Heart right ventricle (tissue), 16 donors: ENCODE measurements around the gene SLC8B1. TPM values are rescaled to one million over a fixed set of nuclear protein-coding genes. Genes with fewer than 3 reads are reported as not detected.
A peak's percentile ranks its signal among the peaks of the same experiment; 100 is the strongest.

Experiments
- ATAC-seq, 8 donors: fragments of 200-7000 bp; cut with Tn5 transposase; one replicate each; pipeline ENCODE4 v1.9.1; 2020; ENCODE audit warnings: mild to moderate bottlenecking in 8 of 8, moderate library complexity in 8 of 8, moderate number of reproducible peaks in 1 of 8
- DNase-seq, 2 donors: peaks; one replicate each; pipeline ENCODE4 v3.0.0-alpha.2; 2020
- H3K27ac ChIP-seq, 10 donors: fragments of 200-600 bp; sonication (generic) in 2 of 10; one replicate each; pipeline versions ENCODE4 v1.5.0 to v1.8.0; 2020 to 2022; ENCODE audit warnings: mild to moderate bottlenecking in 3 of 10
- H3K27me3 ChIP-seq, 7 donors: fragments of 200-600 bp; one replicate each; pipeline ENCODE4 v1.8.0; 2021 to 2022; ENCODE audit warnings: mild to moderate bottlenecking in 2 of 7
- H3K36me3 ChIP-seq, 9 donors: fragments of 200-600 bp; sonication (generic) in 1 of 9; one replicate each; pipeline versions ENCODE4 v1.5.0 to v1.8.0; 2020 to 2022; ENCODE audit warnings: mild to moderate bottlenecking in 2 of 9
- H3K4me1 ChIP-seq, 9 donors: fragments of 200-600 bp; sonication (generic) in 1 of 9; one replicate each; pipeline versions ENCODE4 v1.5.0 to v1.8.0; 2020 to 2022; ENCODE audit warnings: mild to moderate bottlenecking in 4 of 9
- H3K4me3 ChIP-seq, 10 donors: fragments of 200-600 bp; sonication (generic) in 2 of 10; one replicate each; pipeline versions ENCODE4 v1.5.0 to v1.8.0; 2020 to 2022; ENCODE audit warnings: mild to moderate bottlenecking in 7 of 10, moderate library complexity in 2 of 10
- H3K9me3 ChIP-seq, 11 donors: fragments of 200-600 bp in 10 of 11; sonication (generic) in 2 of 11; one replicate each; pipeline versions ENCODE4 v1.5.0 to v1.8.0; 2013 to 2022; ENCODE audit warnings: mild to moderate bottlenecking in 2 of 11, control low read depth in 1 of 11, moderate library complexity in 1 of 11
- WGBS, 2 donors: extraction: QIAGEN DNeasy Blood & Tissue Kit; methylation state at CpG; one replicate each; pipeline ENCODE4 v1.1.7; 2013; ENCODE audit warnings: inconsistent platforms in 1 of 2; 5-methylcytosine and 5-hydroxymethylcytosine counted together
- intact Hi-C, 10 donors: fragments of 100-400 bp; cut with DNase I; formaldehyde crosslinking; loops; one replicate each; pipeline versions ENCODE4 v1.11.1 to v1.14.2; 2022
- polyA plus RNA-seq, 2 donors: library from polyadenylated mRNA; stranded (reverse); fragments of 200-250 nt; gene quantifications; one replicate each; pipeline ENCODE4 v1.2.3, GENCODE V29; 2013
- total RNA-seq, 10 donors: library from RNA; stranded (reverse); fragmentation: NEBNext Ultra II Directional in 3 of 10; extraction: Animal tissue kit (Norgen Biotek cat#: 25700) in 3 of 10; gene quantifications; one replicate each; pipeline versions ENCODE4 v1.2.1 to v1.2.4, GENCODE V29; 2021 to 2023
- TF ChIP-seq, protein P1 (sequence below), 9 donors: fragments of 200-600 bp; sonication (generic) in 2 of 9; IDR thresholded peaks; one replicate each; pipeline versions ENCODE4 v1.5.0 to v1.8.0; 2021 to 2022; ENCODE audit warnings: antibody characterized with exemption in 9 of 9, mild to moderate bottlenecking in 5 of 9, moderate library complexity in 1 of 9
- donor health status: Arrhythmogenic right ventricular cardiomyopathy.
- donor health status: ischemic (EF 13 %, LVEDD 7.1; RV severe dilation, severe dysfunction).
- donor health status: healthy with polysubstance abuse.
- donor health status: DM: no; HTN: yes; CAD: no.
- donor health status: DM: no; HTN: no; CAD: no.
- donor health status: ischemic (EF 25% LVEDD 6.9; RV normal size, moderate dysfunction).
- donor health status: ischemic (EF 25% LVEDD 5.7; RV mildly dilated, moderate dysfunction).
- donor health status: healthy.
- donor health status: DM: yes; HTN: yes; CAD: no.
- donor health status: Ischemic cardiomyopathy.
- donor health status: ischemic (EF 35%, LVEDD 5.7; RV mildly dilated, moderate dysfunction).
- donor health status: nonischemic (EF 11% LVEDD 7.7; RV severe dilation, severe dysfunction).
- donor health status: DM: yes; HTN: yes; CAD: no.
- donor health status: PGD.
- donor health status: ischemic (EF 29% LVEDD 5.4; RV normal size, mild dysfunction).
- donor health status: nonischemic (EF 23%, LVEDD 6.1; RV moderate dilation, normal function).

SLC8B1 gene
- total and polyA plus RNA-seq, 12 donors, result 7.2 to 16.9 (median 11.9) TPM

GRCh38 chr12:113260636-113261300, 74.1 kb downstream of the SLC8B1 start:
- Histone ChIP-seq H3K27me3 (no peaks in the 10 kb centered on the region), H3K4me1 (peaks cover 15 to 54% (median 49%) of the 10 kb centered on the region in 9 donors), H3K9me3 (no peaks in the 10 kb centered on the region), H3K27ac (peak overlapping the region; percentile 39 to 89 (median 80)), H3K36me3 (peaks cover 0 to 55% (median 6%) of the 10 kb centered on the region in 9 donors), H3K4me3 (no peak overlapping the region)
- TF ChIP-seq, protein P1, sequence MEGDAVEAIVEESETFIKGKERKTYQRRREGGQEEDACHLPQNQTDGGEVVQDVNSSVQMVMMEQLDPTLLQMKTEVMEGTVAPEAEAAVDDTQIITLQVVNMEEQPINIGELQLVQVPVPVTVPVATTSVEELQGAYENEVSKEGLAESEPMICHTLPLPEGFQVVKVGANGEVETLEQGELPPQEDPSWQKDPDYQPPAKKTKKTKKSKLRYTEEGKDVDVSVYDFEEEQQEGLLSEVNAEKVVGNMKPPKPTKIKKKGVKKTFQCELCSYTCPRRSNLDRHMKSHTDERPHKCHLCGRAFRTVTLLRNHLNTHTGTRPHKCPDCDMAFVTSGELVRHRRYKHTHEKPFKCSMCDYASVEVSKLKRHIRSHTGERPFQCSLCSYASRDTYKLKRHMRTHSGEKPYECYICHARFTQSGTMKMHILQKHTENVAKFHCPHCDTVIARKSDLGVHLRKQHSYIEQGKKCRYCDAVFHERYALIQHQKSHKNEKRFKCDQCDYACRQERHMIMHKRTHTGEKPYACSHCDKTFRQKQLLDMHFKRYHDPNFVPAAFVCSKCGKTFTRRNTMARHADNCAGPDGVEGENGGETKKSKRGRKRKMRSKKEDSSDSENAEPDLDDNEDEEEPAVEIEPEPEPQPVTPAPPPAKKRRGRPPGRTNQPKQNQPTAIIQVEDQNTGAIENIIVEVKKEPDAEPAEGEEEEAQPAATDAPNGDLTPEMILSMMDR (IDR thresholded peaks at IDR 0.05), result no peak
- ATAC-seq (peak in 1 of 8 donors; percentile 3), DNase-seq (no peak)
- WGBS, 2 donors, result 65 to 70% methylated on average over 12 of the region's 12 CpGs
- intact Hi-C loops, result loop anchor here in 1 of 10 donors (5.0 kb wide), 1 partner anchor 38 kb away; the partner anchor contains the start of gene TPCN1

- H3K27me3 ChIP-seq, result no peaks in the 10 kb centered on the region
- peak overlapping the region; percentile 39 to 89 (median 80) for H3K27ac ChIP-seq
- intact Hi-C loops, result loop anchor here in 1 of 10 donors (5.0 kb wide), 1 partner anchor 38 kb away; the partner anchor contains the start of gene TPCN1
- WGBS, 2 donors, result 54 to 56% methylated on average over 5 of the region's 5 CpGs
- DNase-seq (no peak), ATAC-seq (peak in 5 of 8 donors; percentile 2 to 37 (median 8))
- no peak overlapping the region for H3K4me3 ChIP-seq
- TF ChIP-seq, protein P1 (IDR thresholded peaks at IDR 0.05), result no peak
- no peaks in the 10 kb centered on the region for H3K9me3 ChIP-seq
- H3K4me1 ChIP-seq, result peaks cover 15 to 54% (median 50%) of the 10 kb centered on the region in 9 donors
- peaks cover 0 to 49% (median 0%) of the 10 kb centered on the region in 9 donors for H3K36me3 ChIP-seq
Measured at GRCh38 chr12:113260127-113260526, 74.8 kb downstream of the SLC8B1 start.

GRCh38 chr12:113257564-113257963, 77.3 kb downstream of the SLC8B1 start:
- Histone ChIP-seq H3K36me3 (peaks cover 0 to 43% (median 7%) of the 10 kb centered on the region in 9 donors), H3K4me3 (no peak overlapping the region), H3K27ac (peak overlapping the region in 2 of 10 donors; percentile 80 to 86), H3K4me1 (peaks cover 15 to 52% (median 47%) of the 10 kb centered on the region in 9 donors), H3K27me3 (no peaks in the 10 kb centered on the region), H3K9me3 (peaks cover 0 to 18% (median 9%) of the 10 kb centered on the region in 11 donors)
- DNase-seq, result no peak
- intact Hi-C loops, result loop anchor here in 1 of 10 donors (5.0 kb wide), 1 partner anchor 35 kb away; the partner anchor contains the start of gene TPCN1
- no peak for ATAC-seq
- TF ChIP-seq, protein P1 (IDR thresholded peaks at IDR 0.05), result no peak

GRCh38 chr12:113254298-113254697, 80.6 kb downstream of the SLC8B1 start:
- Histone ChIP-seq H3K4me3 (no peak overlapping the region), H3K27me3 (no peaks in the 10 kb centered on the region), H3K9me3 (peaks cover 0 to 18% (median 9%) of the 10 kb centered on the region in 11 donors), H3K4me1 (peaks cover 2 to 43% (median 21%) of the 10 kb centered on the region in 9 donors), H3K36me3 (peaks cover 0 to 49% (median 16%) of the 10 kb centered on the region in 9 donors), H3K27ac (peak overlapping the region in 3 of 10 donors; percentile 82 to 98 (median 83))
- no peak for DNase-seq
- intact Hi-C loops, result no loop called here
- no peak for ATAC-seq
- TF ChIP-seq, protein P1 (IDR thresholded peaks at IDR 0.05), result no peak
- 83 to 98% methylated on average over 4 of the region's 4 CpGs for WGBS, 2 donors
